Vagina (tissue), 2 donors: ENCODE results near the gene SLC25A34.

Source experiments
- POLR2A ChIP-seq, 2 donors: fragments of 450-650 bp; IDR thresholded peaks; one replicate each; pipeline ENCODE4 v1.6.1; 2017; ENCODE audit warnings: antibody characterized with exemption in 2 of 2, mild to moderate bottlenecking in 2 of 2, moderate library complexity in 2 of 2
- TF ChIP-seq, protein P1 (sequence below), 3 experiments: fragments of 450-650 bp in 2 of 3; fragments of 200-600 bp in 1 of 3; sonication (generic) in 1 of 3; IDR thresholded peaks; one replicate each; pipeline ENCODE4 v1.5.1; 2017 to 2019; ENCODE audit warnings: antibody characterized with exemption in 3 of 3, mild to moderate bottlenecking in 2 of 3, moderate library complexity in 2 of 3

DNA sequence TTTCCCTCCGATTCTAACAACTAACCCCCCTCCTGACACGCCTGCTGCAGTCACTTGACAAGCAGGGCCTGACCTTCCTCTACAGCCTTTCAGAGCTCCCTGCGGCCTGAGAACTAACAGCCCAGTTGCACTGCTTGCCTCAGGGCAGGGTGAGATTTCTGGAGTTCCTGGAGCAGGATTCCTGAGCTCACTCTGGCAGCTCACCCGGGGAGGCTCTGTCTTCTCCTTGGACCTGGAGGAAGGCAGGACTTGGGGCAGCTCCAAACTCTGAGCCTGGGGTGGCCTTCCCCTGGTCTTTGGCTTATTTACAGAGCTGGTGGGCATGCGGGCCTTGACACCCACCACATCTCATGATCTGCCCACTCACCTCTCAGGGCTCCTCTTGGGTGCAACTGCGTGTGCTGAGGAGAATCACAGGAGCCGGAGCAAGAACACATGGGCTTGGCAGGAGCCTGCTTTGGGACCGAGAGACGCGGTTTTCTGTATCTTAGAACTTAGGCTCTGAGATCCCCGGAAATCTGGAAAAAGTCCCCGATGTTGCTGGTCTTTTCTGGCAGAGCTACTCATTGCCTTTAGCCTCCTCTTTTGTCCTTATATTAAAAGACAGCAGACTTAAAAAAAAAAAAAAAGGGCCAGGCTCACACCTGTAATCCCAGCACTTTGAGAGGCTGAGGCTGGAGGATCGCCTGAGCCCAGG, 13.1 kb upstream of the SLC25A34 start:
- TF ChIP-seq, protein P1, sequence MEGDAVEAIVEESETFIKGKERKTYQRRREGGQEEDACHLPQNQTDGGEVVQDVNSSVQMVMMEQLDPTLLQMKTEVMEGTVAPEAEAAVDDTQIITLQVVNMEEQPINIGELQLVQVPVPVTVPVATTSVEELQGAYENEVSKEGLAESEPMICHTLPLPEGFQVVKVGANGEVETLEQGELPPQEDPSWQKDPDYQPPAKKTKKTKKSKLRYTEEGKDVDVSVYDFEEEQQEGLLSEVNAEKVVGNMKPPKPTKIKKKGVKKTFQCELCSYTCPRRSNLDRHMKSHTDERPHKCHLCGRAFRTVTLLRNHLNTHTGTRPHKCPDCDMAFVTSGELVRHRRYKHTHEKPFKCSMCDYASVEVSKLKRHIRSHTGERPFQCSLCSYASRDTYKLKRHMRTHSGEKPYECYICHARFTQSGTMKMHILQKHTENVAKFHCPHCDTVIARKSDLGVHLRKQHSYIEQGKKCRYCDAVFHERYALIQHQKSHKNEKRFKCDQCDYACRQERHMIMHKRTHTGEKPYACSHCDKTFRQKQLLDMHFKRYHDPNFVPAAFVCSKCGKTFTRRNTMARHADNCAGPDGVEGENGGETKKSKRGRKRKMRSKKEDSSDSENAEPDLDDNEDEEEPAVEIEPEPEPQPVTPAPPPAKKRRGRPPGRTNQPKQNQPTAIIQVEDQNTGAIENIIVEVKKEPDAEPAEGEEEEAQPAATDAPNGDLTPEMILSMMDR (IDR thresholded peaks at IDR 0.05) = no peak
- no peak for TF ChIP-seq POLR2A (IDR thresholded peaks at IDR 0.05)
